HG03095 (cell line): ENCODE data around the gene N4BP2L1.
"Not testable (repeated sequence)": the region's sequence is repeated elsewhere in the genome, so short reads cannot be mapped to it uniquely, and the experiment has no call there.

Experiments used
- ATAC-seq: cut with Tn5 transposase; IDR thresholded peaks from one replicate; pipeline ENCODE4 v1.9.1; 2021; ENCODE audit warnings: moderate library complexity; ENCODE audit not compliant: unreplicated experiment

N4BP2L1 gene

GRCh38 chr13:32391101-32391619, 36.8 kb downstream of the N4BP2L1 start:
- ATAC-seq: no peak

GRCh38 chr13:32390484-32390883, 37.4 kb downstream of the N4BP2L1 start:
- no peak for ATAC-seq

GRCh38 chr13:32390048-32390447, 37.9 kb downstream of the N4BP2L1 start:
- ATAC-seq: peak; percentile 74

DNA sequence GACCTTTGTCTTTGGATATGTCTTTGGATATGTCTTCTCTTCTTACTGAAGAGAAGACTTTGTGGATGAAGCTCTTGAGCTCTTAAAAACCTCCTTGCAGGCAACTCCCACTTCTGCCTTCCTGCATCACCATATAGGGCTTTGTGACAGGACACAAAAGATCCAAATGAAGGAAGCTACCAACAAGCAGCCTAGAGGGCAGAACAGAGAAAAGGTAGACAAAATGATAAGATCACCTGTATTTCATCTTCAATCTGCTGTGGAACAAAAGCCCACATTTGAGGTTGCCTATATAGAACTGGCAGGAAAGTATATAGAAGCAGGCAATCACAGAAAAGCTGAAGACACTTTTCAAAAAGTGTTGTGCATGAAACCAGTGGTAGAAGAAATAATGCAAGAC, 42.5 kb downstream of the N4BP2L1 start:
- no peak for ATAC-seq

DNA sequence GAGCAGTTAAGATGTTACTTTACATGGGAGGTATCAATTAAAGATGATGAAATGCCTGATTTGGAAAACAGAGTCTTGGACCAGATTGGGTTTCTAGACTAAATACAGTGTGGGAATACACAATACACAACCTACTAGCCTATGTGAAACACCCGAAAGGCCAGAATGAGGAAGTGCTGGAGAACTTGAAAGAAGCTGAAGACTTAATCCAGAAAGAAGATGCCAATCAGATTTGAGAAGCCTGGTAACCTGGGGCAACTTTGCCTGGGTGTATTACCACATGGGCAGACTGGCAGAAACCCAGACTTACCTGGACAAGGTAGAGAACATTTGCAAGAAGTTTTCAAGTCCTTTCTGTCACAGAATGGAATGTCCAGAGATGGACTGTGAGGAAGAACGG, 43.2 kb downstream of the N4BP2L1 start:
- ATAC-seq: no peak

- ATAC-seq: no peak
These were observed 43.9 kb downstream of the N4BP2L1 start for GRCh38 chr13:32383836-32384618.

DNA sequence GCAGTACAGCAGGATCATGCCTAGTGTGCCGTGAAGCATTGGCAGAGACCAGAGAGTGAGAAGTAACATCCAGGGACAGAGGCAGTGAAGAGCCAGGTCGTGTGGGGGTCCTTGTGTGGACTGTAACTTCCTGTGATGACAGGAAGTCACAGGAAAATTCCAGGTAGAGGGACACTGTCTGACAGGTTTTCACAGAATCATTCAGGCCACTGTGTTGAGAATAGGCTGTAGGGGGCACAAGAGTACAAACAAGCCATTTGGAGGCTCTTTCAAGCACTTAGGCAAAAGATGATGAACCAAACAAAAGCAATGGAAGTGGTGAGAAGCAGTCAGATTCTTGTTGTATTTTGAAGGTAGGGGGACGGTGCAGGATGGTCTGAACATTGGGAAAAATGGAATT, 46.4 kb downstream of the N4BP2L1 start:
- ATAC-seq: no peak

DNA sequence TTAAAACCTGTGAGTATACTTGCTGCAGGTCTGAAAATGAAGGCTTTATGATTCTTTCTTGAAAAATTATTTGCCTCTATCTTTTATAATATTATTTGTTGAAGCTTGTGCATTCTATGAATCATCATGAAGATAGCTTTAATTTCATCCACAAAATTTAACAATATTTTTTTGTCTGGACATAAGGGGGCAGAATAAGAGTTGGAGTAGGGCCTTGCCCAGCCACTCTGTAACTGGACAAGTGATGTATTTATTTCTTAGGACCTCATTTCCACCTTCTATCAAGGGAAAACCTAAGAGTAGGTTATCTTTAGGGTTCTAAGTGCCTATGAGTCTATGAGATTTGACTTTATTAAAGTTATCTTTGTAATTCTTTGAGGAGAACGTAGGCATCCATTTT, 49.9 kb downstream of the N4BP2L1 start:
- ATAC-seq: no peak

DNA sequence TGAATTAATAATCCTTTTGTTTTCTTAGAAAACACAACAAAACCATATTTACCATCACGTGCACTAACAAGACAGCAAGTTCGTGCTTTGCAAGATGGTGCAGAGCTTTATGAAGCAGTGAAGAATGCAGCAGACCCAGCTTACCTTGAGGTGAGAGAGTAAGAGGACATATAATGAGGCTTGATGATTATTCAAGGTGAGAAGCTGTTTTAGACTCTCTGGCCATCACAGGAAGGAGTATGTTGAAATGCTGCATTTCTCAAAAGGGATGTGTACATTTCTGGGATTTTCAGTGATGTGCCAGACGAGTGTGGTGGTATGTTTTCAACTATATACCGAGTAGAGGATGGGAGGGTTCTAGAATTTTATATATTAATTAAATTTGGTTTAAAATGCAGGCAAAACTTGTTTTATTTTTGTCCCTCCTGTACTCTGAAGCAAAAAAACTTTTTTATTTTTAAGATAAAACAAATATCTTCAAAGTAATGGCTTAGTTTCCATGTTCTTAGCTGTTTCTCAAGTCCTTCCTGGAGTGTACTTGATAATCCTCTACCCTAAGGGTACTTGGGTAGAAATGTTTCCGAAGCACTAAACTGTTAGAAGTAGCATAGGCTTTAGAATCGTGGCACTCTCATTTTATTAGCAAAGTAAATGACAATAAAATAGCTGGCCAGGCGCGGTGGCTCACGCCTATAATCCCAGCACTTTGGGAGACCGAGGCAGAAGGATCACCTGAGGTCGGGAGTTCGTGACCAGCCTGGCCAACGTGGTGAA, 51.1 kb downstream of the N4BP2L1 start:
- ATAC-seq: no peak

DNA sequence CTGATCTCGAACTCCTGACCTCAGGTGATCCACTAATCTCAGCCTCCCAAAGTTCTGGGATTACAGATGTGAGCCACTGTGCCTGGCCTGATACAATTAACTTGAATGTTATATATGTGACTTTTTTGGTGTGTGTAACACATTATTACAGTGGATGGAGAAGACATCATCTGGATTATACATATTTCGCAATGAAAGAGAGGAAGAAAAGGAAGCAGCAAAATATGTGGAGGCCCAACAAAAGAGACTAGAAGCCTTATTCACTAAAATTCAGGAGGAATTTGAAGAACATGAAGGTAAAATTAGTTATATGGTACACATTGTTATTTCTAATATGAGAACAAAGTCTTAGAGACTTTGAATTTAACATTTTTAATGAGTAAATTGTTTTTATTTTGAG, 57.1 kb downstream of the N4BP2L1 start:
- ATAC-seq: no peak

GRCh38 chr13:32362574-32362973, 65.4 kb downstream of the N4BP2L1 start:
- no peak for ATAC-seq

GRCh38 chr13:32355935-32356334, 72.0 kb downstream of the N4BP2L1 start:
- not testable (repeated sequence) for ATAC-seq

- peak; percentile 63 for ATAC-seq
These were observed 73.9 kb downstream of the N4BP2L1 start for GRCh38 chr13:32354040-32354439.

GRCh38 chr13:32350839-32351441, 77.0 kb downstream of the N4BP2L1 start:
- not testable (repeated sequence) for ATAC-seq
